ENCODE results near the gene DENND4C.
"Not testable (repeated sequence)": the region's sequence is repeated elsewhere in the genome, so short reads cannot be mapped to it uniquely, and the experiment has no call there.

DENND4C gene

GRCh38 chr9:19369107-19369506 is 138.6 kb downstream of the DENND4C start:
- Mint-ChIP-seq H3K9me3 (no peaks in the 10 kb centered on the region), H3K4me1 (peaks cover 6% of the 10 kb centered on the region), H3K27me3 (no peaks in the 10 kb centered on the region), H3K27ac (peak overlapping the region in 1 of 2 donors; percentile 14), H3K4me3 (no peak overlapping the region)
- ATAC-seq = no peak
- no peak for DNase-seq

- DNase-seq (no peak), ATAC-seq (no peak)
- H3K4me3 Mint-ChIP-seq = no peak overlapping the region
- no peaks in the 10 kb centered on the region for H3K27me3 Mint-ChIP-seq
- H3K9me3 Mint-ChIP-seq = no peaks in the 10 kb centered on the region
- no peak overlapping the region for H3K27ac Mint-ChIP-seq
- H3K4me1 Mint-ChIP-seq = peaks cover 18% of the 10 kb centered on the region
Measured at GRCh38 chr9:19371942-19372341, 141.4 kb downstream of the DENND4C start.

- H3K27me3 Mint-ChIP-seq = no peaks in the 10 kb centered on the region
- H3K27ac Mint-ChIP-seq = no peak overlapping the region
- H3K9me3 Mint-ChIP-seq = no peaks in the 10 kb centered on the region
- peaks cover 24% of the 10 kb centered on the region for H3K4me1 Mint-ChIP-seq
- no peak for ATAC-seq
- DNase-seq = no peak
- H3K4me3 Mint-ChIP-seq = no peak overlapping the region
Measured at GRCh38 chr9:19372567-19372966, 142.1 kb downstream of the DENND4C start.

DNA sequence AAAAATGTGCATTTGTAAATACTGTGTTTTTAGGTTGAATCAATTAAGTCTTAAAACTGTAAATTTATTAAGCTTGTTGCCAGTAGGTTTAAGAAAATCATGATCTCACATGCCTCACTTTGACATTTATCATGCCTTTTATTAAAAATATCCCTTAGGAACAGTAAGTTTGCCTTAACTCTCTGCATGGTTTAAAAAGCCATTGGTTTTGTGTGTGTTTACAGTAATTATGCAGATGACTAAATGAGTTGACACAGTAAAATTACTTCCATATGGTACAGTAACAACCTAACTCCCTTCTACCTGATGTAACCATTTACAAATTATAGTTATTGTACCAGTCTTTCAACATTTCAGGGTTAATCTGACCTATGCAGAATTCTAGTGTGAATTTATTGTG is 143.0 kb downstream of the DENND4C start:
- DNase-seq (no peak), ATAC-seq (no peak)
- H3K4me3 Mint-ChIP-seq = no peak overlapping the region
- no peaks in the 10 kb centered on the region for H3K27me3 Mint-ChIP-seq
- H3K27ac Mint-ChIP-seq = peak overlapping the region in 1 of 2 donors; percentile 74
- peaks cover 32% of the 10 kb centered on the region for H3K4me1 Mint-ChIP-seq
- no peaks in the 10 kb centered on the region for H3K9me3 Mint-ChIP-seq

GRCh38 chr9:19375538-19375937 is 145.0 kb downstream of the DENND4C start:
- H3K27me3 Mint-ChIP-seq = no peaks in the 10 kb centered on the region
- H3K9me3 Mint-ChIP-seq = no peaks in the 10 kb centered on the region
- DNase-seq (no peak), ATAC-seq (no peak)
- H3K27ac Mint-ChIP-seq = no peak overlapping the region
- H3K4me1 Mint-ChIP-seq = peaks cover 35% of the 10 kb centered on the region
- H3K4me3 Mint-ChIP-seq = no peak overlapping the region

DNA sequence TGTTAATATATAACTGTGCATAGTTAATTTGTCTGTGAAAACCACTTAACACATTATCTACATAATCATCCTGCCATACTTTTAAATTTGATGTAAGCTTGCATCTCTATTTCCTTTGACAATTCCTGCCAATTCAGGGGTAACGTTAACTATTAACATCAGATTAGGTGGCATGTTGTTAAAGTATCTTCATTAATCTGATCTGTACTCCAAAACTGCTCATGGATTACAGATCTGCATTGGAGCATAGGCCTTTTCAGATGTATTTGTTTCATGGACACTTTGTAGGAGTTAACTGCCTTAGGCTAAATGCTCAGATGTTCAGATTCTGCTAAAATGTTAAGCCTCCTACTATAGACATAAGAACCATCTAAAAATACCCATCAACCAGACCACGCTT is 146.4 kb downstream of the DENND4C start:
- Mint-ChIP-seq H3K4me3 (peak overlapping the region; percentile 97), H3K9me3 (no peaks in the 10 kb centered on the region), H3K27me3 (no peaks in the 10 kb centered on the region), H3K4me1 (peaks cover 46% of the 10 kb centered on the region), H3K27ac (peak overlapping the region in 1 of 2 donors; percentile 34)
- ATAC-seq (no peak), DNase-seq (no peak)

- Mint-ChIP-seq H3K4me3 (peak overlapping the region; percentile 97), H3K27ac (peak overlapping the region; percentile 100), H3K27me3 (no peaks in the 10 kb centered on the region), H3K9me3 (no peaks in the 10 kb centered on the region), H3K4me1 (peaks cover 52% of the 10 kb centered on the region)
- ATAC-seq (no peak), DNase-seq (no peak)
Measured at GRCh38 chr9:19378164-19378563, 147.7 kb downstream of the DENND4C start.

DNA sequence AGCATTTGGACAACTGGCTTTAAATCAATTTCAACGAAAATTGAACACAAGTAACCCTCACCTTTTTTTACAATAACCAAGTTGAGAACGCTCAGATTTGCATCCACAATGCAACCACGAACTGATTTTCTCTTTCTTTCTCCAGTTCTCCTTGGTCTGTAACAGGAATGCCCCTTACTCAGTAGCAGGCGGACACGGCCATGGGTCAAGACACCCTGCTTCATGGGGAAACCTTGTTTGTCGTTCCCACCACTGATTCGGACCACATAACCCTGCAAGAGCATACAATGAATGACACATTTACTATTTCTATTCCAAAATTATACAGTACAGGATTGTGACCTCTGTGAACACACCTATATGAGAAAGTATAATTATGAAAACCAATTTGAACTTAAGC is 148.2 kb downstream of the DENND4C start:
- Mint-ChIP-seq H3K9me3 (no peaks in the 10 kb centered on the region), H3K27me3 (no peaks in the 10 kb centered on the region), H3K27ac (peak overlapping the region; percentile 100), H3K4me3 (peak overlapping the region; percentile 97), H3K4me1 (peaks cover 52% of the 10 kb centered on the region)
- ATAC-seq (no peak), DNase-seq (no peak)

- Mint-ChIP-seq H3K4me1 (peaks cover 52% of the 10 kb centered on the region), H3K27ac (peak overlapping the region; percentile 100), H3K9me3 (no peaks in the 10 kb centered on the region), H3K27me3 (no peaks in the 10 kb centered on the region), H3K4me3 (peak overlapping the region; percentile 97)
- DNase-seq = no peak
- no peak for ATAC-seq
Measured at GRCh38 chr9:19379283-19379682, 148.8 kb downstream of the DENND4C start.

- Mint-ChIP-seq H3K27me3 (no peaks in the 10 kb centered on the region), H3K4me3 (peak overlapping the region; percentile 97), H3K4me1 (peaks cover 52% of the 10 kb centered on the region), H3K9me3 (no peaks in the 10 kb centered on the region), H3K27ac (peak overlapping the region; percentile 100)
- no peak for DNase-seq
- ATAC-seq = peak; percentile 50
Measured at GRCh38 chr9:19379697-19380046, 149.2 kb downstream of the DENND4C start.

- Mint-ChIP-seq H3K27me3 (no peaks in the 10 kb centered on the region), H3K27ac (peak overlapping the region; percentile 96 to 100), H3K9me3 (no peaks in the 10 kb centered on the region), H3K4me1 (peaks cover 44% of the 10 kb centered on the region), H3K4me3 (peak overlapping the region; percentile 97)
- no peak for ATAC-seq
- no peak for DNase-seq
Measured at GRCh38 chr9:19380826-19381075, 150.3 kb downstream of the DENND4C start.

GRCh38 chr9:19381656-19382055 is 151.2 kb downstream of the DENND4C start:
- H3K4me3 Mint-ChIP-seq = no peak overlapping the region
- H3K27ac Mint-ChIP-seq = no peak overlapping the region
- no peaks in the 10 kb centered on the region for H3K9me3 Mint-ChIP-seq
- no peaks in the 10 kb centered on the region for H3K27me3 Mint-ChIP-seq
- peaks cover 35% of the 10 kb centered on the region for H3K4me1 Mint-ChIP-seq
- DNase-seq (no peak), ATAC-seq (no peak)

GRCh38 chr9:19385212-19385611 is 154.7 kb downstream of the DENND4C start:
- H3K4me3 Mint-ChIP-seq, ATAC-seq, H3K9me3 Mint-ChIP-seq, H3K27me3 Mint-ChIP-seq, H3K27ac Mint-ChIP-seq, DNase-seq: not testable (repeated sequence)
- peaks cover 17% of the 10 kb centered on the region for H3K4me1 Mint-ChIP-seq

DNA sequence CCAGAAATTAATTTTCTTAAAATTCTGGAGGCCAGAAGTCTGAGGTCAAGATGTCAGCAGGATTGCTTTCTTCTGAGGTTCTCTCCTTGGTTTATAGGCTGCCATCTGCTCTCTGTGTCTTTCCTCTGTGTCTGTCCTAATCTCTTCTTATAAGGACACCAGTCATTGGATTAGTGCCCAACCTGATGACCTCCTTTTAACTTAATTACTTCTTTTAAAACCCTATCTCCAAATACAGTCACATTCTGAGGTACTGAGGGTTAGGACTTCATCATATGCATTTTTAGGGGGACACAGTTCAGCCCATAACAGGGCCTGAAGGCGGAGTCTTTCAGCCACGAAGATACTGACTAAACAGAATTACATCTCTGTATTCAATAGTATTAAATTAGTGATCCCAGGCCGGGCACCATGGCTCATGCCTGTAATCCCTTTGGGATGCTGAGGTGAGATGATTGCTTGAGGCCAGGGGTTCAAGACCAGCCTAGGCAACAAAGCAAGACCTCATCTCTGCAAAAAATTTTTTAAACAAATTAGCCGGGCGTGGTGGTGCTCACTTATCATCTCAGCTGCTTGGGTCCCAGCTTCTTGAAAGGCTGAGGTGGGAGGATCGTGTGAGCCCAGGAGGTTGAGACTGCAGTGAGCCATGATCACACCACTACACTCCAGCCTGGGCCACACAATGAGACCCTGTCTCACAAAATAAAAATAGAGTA is 155.5 kb downstream of the DENND4C start:
- Mint-ChIP-seq H3K4me3 (no peak overlapping the region), H3K9me3 (no peaks in the 10 kb centered on the region)

GRCh38 chr9:19386502-19387044 is 156.1 kb downstream of the DENND4C start:
- no peaks in the 10 kb centered on the region for H3K9me3 Mint-ChIP-seq
- H3K4me1 Mint-ChIP-seq = peaks cover 9% of the 10 kb centered on the region
- peaks cover 7% of the 10 kb centered on the region for H3K27me3 Mint-ChIP-seq
- no peak overlapping the region for H3K27ac Mint-ChIP-seq
- DNase-seq = no peak
- H3K4me3 Mint-ChIP-seq = no peak overlapping the region
- ATAC-seq = no peak

More for the DNA sequence above, 155.5 kb downstream of the DENND4C start:
- peaks cover 7% of the 10 kb centered on the region for H3K27me3 Mint-ChIP-seq
- no peak for DNase-seq
- no peak overlapping the region for H3K27ac Mint-ChIP-seq
- peaks cover 15% of the 10 kb centered on the region for H3K4me1 Mint-ChIP-seq
- no peak for ATAC-seq

- ATAC-seq = no peak
- Mint-ChIP-seq H3K4me1 (peaks cover 2% of the 10 kb centered on the region), H3K27me3 (peaks cover 7% of the 10 kb centered on the region), H3K9me3 (no peaks in the 10 kb centered on the region), H3K27ac (no peak overlapping the region), H3K4me3 (no peak overlapping the region)
- no peak for DNase-seq
Measured at GRCh38 chr9:19387317-19387716, 156.8 kb downstream of the DENND4C start.

- ATAC-seq, DNase-seq, H3K9me3 Mint-ChIP-seq, H3K4me3 Mint-ChIP-seq, H3K27ac Mint-ChIP-seq, H3K4me1 Mint-ChIP-seq, H3K27me3 Mint-ChIP-seq: not testable (repeated sequence)
Measured at GRCh38 chr9:19389539-19389938, 159.0 kb downstream of the DENND4C start.

All from stimulated activated naive CD8-positive, alpha-beta T cell treated with anti-CD3 and anti-CD28 coated beads, Interleukin-15, amount 100 ng/mL, for 72 hours (primary cell).